ENCODE measurements around the gene ARL6IP5.

The ARL6IP5 gene

DNA sequence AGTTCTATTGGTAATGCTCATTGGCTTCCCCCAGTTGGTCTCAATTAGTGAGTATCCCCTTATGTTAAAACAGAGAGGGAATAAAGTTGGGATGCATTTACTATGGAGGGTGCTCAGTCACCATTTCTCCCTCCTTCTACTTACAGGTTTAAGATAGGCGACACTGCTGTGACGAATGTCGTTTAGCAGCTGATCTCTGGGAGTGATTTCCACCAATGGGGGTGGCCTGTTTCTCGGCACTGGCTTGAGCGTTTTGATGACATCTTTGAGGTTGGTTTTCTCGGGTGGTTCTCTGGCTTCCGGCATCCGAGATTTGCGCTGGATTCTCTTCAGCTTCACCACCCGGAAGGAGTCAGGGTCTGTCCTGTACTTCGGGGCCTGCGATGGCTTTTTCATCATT is 33.8 kb downstream of the ARL6IP5 start:
- no peak for DNase-seq

DNA sequence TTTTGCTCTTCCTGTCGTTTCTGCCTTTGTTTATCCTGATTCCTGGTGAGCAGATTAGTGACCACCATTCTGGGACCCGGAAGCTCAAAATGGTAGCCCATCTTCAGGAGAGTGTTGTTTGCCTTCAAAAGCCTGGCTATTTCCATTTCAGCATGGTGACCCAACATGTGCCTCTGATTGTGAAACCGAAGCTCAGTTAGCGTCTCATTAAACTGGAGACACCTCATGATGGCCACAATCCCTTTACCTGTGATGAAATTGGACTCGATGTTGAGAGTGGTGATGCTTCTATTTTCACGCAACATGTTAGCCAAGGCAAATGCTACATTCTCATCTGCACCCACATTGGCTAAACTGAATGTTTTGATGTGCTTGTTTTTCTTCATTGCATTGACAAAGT is 34.4 kb downstream of the ARL6IP5 start:
- no peak for DNase-seq

DNA sequence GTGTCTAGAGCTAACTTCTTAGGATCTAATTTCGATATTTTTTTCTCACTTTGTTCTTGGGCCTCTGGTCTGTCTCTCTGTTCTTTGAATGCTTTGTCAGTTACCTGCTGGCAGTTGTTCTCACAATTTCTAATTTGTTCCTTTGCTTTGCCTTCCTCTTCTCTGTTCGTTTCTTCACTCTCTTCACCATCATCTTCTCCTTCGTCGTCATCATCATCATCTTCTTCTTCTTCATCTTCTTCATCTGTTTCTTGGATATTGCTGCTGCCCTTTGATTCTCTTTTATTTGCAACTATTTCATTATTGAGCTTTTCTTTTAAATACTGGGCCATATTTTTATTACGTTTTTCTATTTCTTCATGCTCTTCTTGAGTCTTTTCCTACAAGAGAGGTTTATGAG is 34.9 kb downstream of the ARL6IP5 start:
- DNase-seq = no peak

DNA sequence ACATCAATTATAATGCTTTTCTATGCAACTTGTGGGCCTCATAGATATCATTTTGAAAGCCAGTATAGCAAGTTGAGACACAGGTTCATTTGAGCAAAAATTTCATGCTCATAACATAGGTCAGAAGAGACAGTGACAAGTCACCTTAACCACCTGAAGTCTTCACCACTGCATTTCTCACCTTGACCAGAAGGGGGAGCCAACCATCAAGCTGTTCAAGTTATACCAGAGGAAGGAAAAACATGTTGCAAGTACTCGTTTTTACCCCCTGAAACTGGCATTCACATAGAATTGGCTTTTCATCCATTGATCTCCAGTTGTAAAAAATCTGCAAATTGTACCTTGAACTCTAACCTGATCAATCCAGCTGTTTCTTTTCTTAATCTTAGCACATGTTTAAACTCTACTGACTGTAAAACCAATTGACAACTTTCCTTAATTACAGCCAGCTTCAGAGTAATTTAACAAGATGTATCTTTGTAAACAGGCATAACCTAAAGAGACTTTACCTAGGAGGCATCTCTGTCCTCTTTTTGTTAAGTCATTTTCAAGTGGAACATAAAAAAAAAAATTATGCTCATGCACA is 36.2 kb downstream of the ARL6IP5 start:
- DNase-seq = peak; percentile 81 to 87

DNA sequence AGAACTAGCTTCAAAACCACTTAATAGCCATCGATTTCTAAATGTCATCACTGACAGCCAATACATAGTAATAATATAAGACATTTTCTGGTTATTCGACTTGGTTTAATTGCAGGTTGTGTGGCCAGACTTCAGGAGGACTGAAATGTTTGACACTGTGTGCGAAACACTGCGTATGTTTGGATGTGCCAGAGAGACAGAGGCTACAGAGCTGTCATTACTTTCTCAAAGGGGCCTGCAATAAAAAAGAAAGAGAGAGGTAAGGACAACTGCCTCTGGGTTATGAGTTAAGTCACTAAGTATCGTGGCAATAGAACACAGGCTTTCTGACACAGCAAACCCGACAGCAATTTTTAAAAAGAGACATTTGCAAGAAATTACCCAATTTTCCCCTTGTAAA is 36.8 kb downstream of the ARL6IP5 start:
- no peak for DNase-seq

DNA sequence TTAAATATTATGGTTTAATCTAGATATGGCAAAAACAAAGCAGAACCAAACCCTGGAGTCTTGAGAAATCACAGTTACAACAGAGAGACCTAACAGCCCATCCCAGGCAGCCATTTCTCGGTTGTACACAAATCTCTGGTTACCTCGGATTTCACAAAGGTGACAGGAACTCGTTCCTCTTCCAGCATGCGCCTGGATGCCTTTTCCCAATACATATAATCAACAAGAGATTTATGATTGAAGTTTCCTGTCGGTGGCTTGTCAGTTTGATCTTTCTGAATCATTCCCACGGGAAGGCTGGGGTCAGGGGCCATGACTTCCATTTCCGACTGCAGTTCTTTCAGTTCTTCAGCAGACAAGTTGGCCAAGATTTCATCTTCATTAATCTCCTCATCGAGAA is 37.2 kb downstream of the ARL6IP5 start:
- no peak for DNase-seq

DNA sequence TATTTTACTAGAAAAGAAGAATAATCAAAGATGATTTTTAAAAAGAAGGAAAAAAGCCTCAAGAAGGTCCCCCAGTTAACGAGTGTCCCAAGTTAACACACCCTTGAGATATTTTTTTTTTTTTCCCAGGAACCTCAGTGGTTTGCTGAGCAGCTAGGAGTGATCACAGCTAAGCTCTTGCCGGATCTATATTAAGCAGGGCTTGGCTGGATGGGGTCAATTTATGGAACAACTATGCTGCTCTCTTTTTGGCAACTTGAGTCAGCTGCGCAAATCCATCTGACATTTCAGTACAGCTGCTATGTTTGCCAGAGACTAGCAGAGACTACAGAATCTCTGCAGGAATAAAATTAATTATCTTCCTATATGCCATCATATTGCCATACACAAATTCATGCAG is 37.7 kb downstream of the ARL6IP5 start, which contains the start of gene LMOD3:
LMOD3 (minus strand) TSS at position 193 of the 400 bp plus-strand sequence. CDS start 209 bp downstream, outside the sequence.
- no peak for DNase-seq

DNA sequence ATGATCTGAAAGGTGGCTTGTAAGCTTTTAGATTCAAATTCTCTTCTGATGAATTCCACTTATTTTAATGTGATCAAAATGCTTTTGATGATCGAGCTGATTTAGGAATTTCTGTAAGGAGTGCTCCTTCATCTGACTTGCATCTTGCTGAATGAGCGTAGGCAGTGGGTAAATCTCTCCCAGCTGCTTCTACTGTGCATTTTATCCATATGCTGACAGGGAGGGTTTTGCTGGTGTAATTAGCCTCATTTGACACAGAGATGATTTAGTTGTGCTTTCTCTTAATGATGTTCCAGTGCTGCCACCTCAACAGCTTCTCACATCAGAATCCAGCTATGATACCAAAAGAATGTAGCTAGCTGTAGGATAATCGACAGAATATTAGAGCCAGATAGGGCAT is 41.5 kb downstream of the ARL6IP5 start:
- no peak for DNase-seq

DNA sequence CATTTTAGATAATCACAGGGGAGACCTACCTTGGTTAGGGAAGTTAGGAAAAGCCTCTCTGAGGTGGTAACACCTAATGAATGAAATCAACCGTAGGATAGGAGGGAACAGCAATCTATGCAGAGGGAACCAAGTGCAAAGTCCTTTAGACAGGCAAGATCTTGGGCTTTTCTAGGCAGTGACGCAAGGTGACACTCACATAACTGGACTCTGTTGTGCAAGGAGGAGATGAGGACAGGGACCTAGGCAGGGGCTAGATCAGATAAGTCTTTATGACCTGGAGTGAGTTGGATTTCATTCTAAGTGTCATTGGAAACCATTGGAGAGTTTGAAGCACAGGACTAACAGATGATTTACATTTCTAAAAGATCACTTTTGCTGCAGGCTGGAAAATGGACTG is 42.3 kb downstream of the ARL6IP5 start:
- no peak for DNase-seq

DNA sequence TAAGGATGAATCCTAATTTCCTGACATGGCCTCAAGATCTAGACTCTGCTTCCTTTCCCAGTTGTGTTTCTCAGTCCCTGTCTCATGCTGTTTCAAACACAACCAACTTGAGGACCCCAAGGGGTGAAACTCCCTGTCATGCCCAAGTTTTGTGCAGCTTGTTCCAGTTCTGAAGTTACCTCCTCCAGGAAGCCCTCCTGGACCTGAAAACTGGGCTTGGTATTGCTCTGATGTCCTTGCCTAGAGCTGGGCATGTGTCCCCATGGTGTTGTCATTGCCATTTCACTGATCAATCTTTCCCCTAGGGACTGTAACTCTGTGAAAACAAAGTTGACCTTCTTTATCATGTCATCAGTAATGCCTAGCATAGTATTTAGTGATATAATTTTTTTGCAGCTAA is 43.8 kb downstream of the ARL6IP5 start:
- no peak for DNase-seq

DNA sequence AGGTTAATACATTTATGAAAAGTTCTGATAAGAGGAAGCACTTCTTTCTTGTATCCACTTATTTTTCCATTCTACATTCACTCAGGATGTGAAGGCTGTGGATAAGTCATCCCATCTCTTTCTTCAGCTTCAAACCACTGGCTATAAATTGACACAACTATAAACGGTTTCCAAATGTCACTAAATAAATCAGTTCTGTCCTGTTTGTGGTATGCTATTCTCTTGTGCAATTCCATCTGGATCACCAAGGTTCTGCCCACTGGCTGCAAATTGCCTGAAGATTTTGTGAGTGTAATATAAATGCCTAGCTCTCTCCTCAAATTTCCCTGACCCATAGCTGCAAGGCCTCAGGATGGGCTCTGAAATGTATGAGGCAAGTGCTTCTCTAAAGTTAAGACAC is 44.8 kb downstream of the ARL6IP5 start:
- no peak for DNase-seq

DNA sequence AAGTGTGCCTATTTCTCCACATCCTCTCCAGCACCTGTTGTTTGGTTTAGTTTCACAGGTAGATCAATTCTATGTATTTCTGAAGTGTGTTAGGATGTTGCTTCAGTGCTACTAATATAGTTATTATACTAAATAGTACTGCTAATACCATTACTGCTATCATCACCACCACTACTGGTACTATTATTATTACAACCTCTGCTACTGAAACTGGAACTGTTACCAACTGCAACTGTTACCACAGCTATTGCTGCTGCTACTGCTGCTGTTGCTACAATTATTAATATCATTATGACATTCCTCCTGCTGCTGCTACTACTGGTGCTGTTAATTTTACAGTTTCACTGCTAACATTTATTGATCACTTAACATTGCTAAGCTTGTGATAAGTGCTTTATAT is 46.0 kb downstream of the ARL6IP5 start:
- no peak for DNase-seq

DNA sequence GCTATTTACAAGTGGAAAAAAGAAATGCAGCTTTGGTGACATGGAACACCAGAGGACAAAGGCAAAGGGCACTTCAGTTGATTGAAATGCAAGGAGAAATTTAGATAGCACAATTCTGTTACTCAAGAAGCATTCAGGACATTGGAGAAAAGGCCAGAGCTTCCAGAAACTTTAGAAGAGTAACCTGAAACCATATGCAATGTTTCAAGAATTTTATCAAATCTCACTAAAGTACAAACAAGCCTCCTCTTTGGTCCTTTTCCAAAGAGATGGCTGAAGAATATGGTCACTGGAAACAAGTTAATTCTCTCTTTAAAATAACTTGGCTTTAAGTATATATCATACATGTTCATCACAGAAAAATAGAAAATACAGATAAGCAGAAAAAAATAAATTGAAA is 52.3 kb downstream of the ARL6IP5 start:
- no peak for DNase-seq

DNA sequence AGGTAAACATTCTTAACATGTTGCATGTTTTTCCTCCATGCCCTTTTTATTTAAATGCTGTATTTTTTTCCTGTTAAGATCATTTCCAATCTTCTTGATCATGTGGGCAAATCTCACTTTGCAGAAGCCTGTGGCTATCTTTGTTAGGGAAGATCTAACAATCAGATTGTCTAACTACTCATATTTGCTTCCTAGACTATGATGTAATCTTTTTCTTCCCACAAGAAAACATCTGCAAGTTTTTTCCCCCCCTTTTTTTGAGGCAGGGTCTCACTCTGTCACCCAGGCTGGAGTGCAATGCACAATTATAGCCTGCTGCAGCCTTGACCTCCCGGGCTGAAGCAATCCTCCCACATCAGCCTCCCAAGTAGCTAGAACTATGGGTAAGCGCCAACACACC is 52.7 kb downstream of the ARL6IP5 start:
- DNase-seq = no peak

DNA sequence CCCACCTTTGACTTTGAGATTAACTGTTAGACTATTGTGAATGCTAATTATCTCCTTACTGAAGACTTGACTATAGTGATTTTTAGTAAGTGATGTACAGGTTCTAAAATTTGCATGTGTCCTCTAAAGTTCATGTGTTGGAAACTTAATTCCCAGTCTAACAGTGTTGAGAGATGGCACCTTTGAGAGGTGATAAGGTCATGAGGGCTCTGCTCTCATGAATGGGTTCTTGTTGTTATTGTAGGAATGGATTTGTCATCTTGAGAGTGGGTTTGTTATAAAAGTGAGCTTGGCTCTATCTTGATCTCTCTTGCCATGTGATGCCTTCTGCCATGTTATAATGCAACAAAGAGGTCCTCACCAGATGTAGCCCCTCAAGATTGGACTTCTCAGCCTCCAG is 56.6 kb downstream of the ARL6IP5 start:
- DNase-seq = no peak

DNA sequence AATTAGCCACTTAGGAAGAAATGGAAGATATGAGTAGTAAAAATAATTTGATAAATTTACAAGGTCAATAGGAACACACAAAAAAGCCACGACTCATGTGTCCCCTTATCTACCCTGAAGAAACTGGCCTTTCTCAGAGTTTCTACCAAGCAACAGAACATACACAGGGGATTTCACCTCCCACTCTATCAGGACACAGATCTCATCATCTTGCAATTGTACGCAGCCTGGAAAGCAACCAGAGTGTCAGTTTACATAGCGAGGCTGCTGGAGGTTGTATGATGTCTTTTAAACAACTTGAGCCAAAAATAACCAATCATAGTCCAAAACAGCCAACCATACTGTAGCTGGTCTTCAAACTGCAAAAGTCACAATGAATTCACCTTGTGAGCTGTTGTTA is 57.4 kb downstream of the ARL6IP5 start:
- DNase-seq = no peak

DNA sequence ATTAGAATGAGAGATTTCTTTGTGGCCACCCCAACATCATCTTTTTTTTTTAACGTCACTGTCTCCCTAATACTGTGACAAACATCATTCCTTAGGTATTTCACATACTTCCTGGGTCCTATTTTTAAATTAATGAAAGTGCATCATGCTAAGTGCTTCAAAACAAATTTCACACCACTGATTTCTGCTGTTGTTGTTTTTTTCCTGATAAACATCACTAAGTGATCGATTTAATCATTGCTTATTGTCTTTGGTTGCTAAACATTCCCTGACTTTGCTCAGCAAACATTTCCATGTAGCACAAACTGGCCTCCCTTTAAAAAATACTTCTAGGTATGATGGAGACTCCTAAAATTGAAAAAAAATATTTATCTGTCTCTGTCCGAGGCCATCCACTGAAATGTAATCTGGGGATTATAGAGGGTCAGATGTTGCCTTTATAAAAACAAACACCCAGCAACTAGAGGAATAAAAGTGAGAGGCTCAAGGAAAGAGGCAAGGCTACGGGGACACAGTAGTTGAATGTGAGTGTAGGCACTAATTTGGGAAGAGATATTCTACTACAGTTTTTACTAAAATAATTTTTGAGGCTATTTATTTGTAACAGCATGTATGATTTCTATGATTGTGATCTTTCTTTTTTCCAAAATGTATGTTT is 58.2 kb downstream of the ARL6IP5 start:
- no peak for DNase-seq

DNA sequence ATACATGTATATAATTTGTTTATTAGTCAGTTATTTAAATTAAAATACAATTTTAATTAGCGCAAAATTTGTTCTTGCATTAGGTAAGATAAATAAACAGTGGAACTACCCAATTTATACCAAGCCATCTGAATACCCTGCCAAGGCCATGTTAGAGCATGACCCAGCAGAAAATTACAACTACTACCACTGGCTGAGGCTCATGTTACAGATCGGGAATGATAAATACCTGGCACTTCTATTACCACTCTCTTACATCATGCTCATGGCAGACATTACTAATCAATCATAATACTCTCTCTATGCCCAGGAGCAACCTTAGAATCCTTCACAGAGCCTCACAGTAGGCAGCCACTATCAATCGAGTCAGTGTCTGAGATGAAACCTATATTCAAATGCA is 58.9 kb downstream of the ARL6IP5 start:
- no peak for DNase-seq

DNA sequence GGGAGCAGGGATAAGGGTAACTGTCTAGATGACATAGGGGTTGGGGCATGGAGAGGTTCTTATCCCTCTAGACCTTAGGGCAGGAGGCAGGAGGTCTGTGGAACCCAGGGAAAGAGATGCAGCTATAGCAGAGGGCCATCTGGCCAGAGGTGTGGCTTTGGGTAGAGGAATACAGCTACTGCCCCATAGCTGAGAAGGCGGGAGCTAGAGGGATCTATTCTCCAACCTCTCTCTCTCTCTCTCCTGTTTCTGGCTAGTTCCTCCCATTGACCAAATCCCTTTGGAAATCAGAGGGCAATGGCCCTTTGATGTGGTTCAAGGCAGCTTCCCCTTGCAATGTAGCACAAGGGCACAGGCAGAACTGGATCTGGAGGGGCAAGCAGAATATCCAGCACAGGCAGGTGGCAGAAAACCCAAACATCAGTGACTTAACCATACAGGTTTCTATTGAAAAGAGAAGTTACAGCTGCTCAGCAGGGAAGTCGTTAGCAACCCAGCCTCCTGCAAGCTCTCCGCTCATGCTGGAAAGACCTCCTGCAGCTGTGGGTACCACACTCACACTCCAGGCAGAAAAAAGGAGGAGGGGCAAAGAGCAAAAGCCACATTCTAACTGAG is 60.0 kb downstream of the ARL6IP5 start:
- DNase-seq = no peak

DNA sequence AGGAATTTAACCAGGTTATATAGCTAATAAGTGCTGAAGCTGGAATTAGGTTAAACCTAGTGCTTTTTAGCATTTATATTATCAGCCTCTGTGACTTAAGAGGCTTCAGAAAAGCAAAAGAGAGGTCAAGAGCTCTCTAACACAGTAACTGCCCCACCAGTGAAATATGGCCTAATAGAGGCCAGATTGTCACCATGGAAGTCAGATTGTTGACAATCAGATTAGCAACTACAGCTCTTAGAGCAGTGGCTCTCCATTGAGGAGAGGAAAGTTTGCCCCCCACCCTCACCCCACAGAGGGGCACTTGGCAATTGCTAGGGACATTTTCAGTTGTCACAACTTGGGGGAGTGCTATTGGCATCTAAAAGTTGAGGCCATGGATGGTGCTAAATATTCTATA is 61.0 kb downstream of the ARL6IP5 start:
- DNase-seq = no peak

DNA sequence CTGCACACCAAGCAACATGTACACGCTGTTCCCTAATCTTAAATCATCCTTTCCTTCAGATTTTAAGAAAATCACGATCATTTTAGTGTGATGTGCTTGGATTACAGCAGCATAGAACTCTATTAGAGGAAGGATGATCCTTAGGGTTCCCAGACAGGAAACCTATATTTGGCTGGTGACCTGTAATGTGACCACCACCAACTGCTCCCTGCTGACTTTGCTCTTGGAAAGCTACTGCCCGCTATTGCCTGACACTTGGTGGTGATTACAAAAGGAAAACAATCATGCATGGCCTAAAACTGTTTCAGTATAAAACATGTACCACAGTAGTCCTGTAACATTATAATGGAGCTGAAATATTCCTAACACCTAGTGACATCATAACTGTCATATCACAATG is 64.8 kb downstream of the ARL6IP5 start:
- DNase-seq = no peak
